ENCODE data around the gene MACF1.

- TF ChIP-seq CTCF (IDR thresholded peaks at IDR 0.05) (no peak), POLR2AphosphoS5 (IDR thresholded peaks at IDR 0.05) (no peak)
These were observed 23.8 kb downstream of the MACF1 start for GRCh38 chr1:39228252-39228651.

All from breast epithelium (tissue), 3 donors.